COR-L47 (cell line): ENCODE results near the gene COL11A2.

Experiments
- DNase-seq: peaks from one replicate; lab custom pipeline; 2025; lab: John Stamatoyannopoulos, UW

COL11A2 gene

DNA sequence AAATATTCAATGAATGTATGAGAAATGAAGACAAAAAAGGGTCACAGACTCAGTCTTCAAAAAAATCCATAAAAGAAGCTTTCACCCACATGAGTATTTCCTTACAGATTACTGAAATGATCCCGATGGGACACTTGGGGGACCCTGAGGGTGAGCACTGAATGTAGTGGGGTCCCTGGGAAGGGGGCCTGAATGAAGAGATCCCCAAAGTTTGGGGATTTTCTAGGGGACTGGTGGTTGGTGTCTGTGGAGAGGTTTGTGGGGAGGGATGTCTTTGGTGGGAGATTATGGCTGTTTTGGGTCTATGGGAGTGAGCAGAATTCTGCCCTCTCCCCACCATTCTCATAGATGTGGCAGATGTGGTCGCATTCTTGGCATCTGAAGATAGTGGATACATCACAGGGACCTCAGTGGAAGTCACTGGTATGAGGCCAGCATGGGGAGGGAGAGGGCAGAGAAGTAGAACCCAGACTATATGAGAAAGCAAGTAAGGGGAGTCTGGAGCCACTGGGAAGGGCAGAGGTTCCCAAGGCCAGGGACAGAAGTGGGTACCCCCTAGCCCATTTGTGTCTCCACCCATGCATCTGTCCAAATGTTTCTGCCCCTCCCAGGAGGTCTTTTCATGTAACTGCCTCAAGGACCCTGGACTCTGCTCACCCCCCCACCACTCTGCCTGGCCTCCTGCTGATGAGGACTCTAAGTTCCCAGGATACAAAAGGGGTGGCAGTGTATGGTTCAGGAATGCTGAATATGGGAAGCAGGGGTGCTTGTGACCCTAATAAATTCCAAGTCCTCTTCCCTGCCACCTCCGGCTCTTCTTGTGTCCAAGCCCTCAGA lies 14.0 kb upstream of the COL11A2 start:
- DNase-seq = no peak

DNA sequence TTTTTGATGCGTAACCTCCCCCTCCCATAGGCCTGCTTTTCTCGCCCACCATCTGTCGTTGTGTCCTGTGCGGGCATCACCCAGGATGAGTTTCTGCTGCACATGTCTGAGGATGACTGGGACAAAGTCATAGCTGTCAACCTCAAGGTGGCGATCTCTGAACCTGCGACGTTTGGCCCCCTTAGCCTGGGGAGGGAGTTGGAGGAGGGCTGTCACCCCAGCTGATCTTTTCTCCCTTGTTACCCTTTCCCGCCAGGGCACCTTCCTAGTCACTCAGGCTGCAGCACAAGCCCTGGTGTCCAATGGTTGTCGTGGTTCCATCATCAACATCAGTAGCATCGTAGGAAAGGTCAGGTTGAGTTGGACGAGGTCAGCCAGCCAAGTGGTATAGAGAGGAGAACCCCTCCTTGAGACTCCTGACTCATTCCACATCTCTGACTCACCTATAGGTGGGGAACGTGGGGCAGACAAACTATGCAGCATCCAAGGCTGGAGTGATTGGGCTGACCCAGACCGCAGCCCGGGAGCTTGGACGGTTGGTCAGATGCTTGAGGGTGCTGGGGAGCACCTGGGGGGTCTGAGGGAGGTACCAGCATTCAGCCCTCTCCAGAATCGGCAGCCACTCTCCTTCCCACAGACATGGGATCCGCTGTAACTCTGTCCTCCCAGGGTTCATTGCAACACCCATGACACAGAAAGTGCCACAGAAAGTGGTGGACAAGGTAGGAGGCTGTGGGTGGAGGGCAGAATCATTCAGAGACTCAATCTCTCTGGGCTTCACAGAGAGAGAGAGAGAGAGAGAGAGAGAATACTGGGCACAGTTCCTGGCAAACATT lies 13.1 kb upstream of the COL11A2 start:
- no peak for DNase-seq

DNA sequence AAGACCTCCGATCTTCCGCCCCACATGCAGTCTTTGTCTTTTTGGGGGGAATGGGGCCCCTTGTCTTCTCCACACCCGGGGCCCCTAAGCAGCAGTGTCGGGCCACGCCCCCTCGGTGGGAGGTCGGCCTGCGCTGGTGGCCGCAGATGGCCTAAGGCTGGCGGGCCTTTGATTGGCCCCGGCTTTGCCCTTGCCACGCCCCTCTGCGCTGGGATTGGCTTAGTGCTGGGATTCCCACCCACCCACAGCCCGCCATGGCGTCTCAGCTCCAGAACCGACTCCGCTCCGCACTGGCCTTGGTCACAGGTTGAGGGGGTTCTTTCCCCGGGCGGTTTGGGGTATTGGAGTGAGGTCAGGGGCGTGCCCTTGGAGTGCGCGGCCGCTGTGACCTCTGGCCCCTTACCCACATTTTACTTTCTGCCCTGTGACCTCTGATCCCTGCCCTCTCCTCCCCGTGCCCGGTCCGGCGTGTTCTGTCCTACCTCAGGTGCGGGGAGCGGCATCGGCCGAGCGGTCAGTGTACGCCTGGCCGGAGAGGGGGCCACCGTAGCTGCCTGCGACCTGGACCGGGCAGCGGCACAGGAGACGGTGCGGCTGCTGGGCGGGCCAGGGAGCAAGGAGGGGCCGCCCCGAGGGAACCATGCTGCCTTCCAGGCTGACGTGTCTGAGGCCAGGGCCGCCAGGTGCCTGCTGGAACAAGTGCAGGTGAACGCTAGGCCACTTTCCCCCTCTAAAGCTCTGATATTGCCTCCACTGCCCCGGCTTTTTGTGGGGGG lies 12.3 kb upstream of the COL11A2 start, which contains the start of gene HSD17B8:
Gene HSD17B8, plus strand, starts transcription at position 241 of the 776 bp plus-strand sequence. Its CDS starts 14 bp downstream, at position 255.
- DNase-seq = peak; percentile 92

DNA sequence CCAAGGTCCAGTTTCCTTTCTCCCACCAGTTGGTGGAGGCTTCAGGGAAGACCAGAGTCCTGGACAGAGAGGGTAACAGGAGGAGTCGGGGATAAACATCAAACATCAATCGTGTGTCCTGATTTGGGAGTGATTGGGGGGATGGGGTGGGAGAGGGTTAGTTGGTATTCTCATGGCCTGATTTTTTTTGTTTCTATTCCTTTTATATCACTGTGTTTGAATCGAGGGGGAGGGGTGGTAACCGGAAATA lies 11.8 kb upstream of the COL11A2 start:
- DNase-seq = no peak

GRCh38 chr6:33203443-33204164 lies 11.3 kb upstream of the COL11A2 start:
- no peak for DNase-seq

DNA sequence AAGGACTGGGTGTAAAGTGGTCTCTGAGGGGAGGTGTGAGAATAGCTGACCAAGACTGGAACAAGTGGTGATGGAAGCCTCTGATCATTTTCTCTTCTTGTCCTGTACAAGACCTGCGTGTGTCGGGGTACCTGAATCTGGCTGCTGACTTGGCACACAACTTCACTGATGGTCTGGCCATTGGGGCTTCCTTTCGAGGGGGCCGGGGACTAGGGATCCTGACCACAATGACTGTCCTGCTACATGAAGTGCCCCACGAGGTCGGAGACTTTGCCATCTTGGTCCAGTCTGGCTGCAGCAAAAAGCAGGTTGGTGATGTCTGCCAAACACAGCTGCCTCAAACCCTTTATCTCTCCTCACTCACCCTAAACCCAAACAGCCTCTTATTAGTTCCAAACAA lies 10.5 kb upstream of the COL11A2 start:
- DNase-seq = no peak

DNA sequence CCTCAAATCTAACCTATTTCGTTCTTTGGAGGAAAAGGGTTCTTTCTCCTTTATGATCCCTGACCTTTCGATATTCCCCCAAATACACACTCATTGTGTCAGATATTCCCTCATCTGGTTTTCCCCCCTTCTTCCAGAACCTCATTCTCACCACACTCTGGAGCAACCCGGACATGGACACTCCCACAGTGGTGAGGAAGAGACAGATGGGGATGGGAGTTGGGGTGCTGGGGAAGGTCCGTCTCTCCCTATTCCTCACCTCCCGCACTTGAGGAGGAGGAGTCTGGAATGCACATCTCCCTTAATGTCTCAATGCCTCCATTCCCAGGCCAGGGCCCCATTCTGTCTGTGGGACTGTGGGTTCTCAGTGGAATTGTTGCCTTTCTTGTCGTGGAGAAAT lies 9.7 kb upstream of the COL11A2 start:
- DNase-seq = no peak

GRCh38 chr6:33201147-33201545 lies 8.9 kb upstream of the COL11A2 start:
- no peak for DNase-seq

GRCh38 chr6:33200219-33201146 lies 8.2 kb upstream of the COL11A2 start, which contains the start of the genes RXRB and SLC39A7:
RXRB (minus strand) TSS chr6:33200665; CDS start chr6:33200476, 189 bp downstream.
SLC39A7 (plus strand) TSS chr6:33200867; CDS start chr6:33201246, 379 bp downstream.
- DNase-seq = peak; percentile 99

DNA sequence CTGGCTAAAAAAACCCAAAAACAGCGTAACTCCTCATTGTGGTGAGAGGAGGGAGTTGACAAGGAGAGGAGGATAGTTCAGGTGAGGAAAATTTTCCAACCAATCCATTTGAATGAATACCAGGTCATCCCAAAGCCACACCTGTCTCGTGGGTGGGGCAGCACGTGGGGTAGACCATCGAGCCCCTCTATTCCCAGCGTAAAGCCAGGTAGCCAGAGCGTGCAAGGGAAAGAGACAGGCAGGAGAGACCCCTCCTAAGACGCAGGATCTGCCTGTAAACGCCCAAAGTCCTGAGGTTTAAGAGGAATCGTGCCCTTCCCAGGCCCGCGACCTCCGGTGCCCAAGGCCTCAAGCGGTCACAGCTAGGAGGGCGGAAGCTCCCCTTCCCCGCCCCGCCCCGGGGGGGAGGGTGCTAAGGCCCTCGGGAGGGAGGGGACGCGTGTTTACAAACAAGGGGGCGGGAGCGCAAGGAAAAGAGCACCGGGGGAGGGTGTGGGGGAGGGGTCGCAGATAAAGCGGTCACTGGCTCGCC lies 7.5 kb upstream of the COL11A2 start:
- DNase-seq = peak; percentile 61

- no peak for DNase-seq
Observed at GRCh38 chr6:33198853-33199436, 6.7 kb upstream of the COL11A2 start.

- no peak for DNase-seq
Observed at GRCh38 chr6:33198159-33198852, 6.0 kb upstream of the COL11A2 start.

GRCh38 chr6:33197431-33198048 lies 5.3 kb upstream of the COL11A2 start:
- no peak for DNase-seq

- no peak for DNase-seq
Observed at GRCh38 chr6:33195304-33196165, 3.3 kb upstream of the COL11A2 start.

DNA sequence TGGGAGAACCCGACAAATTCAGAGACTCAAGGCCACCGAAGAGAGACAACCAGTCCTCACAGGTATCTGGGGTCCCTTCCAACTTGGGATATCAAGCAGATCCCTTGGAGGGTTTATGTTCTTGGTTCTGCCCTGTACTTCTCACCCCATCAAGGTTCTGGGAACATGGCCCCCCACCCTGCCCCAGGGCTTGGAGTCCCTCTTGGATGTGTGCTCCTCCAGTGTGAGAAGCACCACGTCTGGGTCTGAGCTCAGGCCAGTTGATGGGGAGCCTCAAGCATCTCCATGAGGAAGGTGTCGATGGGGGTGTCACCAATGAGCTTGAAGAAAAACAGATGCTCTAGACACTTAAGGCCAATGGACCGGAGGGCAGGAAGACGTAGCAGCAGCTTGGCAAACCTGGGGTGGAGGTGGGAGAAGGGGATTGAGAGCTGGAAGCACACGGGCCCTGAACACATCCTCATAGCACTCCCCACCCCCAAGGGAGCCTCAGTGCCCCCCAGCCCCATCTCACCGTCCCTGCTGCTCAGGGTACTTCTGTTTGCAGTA lies 2.2 kb upstream of the COL11A2 start:
- DNase-seq = no peak

- no peak for DNase-seq
Observed at GRCh38 chr6:33193619-33194018, 1.4 kb upstream of the COL11A2 start.
